ENCODE results near the gene VEZT.
"Not testable (repeated sequence)": the region's sequence is repeated elsewhere in the genome, so short reads cannot be mapped to it uniquely, and the experiment has no call there.

Gene VEZT

GRCh38 chr12:95258151-95258550, 40.5 kb downstream of the VEZT start:
- no peak for DNase-seq

DNA sequence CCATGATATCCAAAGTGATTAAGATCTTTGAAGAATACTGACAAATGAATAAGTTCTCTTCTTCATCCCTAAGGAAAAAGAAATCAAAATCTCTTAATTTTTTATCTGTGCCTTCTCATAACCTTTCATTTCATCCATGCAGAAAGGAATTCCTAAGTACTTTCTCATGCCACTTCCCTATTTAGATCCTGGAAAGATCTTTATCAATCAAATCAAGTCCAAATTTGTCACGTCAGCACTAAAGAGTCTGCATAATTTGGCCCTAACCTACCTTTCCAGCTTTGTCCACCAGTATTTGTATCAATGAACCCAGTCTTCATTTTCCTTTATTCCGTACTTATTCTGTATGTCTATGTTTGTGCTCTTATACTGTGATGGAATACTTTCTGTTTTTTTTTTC, 41.2 kb downstream of the VEZT start:
- DNase-seq = no peak

DNA sequence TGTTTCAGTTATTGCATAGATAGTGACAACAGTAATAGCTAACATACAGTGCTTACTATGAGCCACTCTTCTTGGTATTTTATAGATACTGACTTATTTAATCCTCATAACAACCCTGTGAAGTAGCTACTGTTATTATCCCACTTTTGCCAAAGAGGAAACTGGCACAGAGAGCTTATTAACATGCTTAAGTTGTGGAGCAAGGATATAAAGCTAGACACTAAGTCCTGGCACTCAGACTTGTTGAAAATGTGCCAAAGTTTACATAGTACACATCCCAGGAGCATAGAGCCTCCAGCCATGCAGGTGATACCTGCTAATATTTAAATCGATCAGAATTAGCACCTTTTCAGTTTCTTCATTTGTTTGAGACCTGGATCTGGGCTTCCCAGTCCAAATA, 41.8 kb downstream of the VEZT start:
- DNase-seq = no peak

DNA sequence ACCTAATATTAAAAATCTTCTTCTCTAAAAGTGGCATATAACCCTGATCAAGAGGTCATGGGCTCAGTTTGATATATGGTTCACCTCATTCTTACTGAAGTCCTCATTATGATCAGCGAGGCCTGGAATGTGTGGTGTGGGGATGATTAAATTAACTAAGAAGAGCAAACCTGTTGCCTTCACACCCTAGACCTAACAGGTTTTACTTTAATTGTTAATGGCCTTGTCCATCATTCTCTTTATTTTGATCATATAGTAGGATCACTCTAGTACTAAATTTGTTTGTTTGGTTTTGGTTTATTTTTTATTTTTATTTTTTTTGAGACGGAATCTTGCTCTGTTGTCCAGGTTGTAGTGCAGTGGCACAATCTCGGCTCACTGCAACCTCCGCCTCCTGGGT, 43.5 kb downstream of the VEZT start:
- DNase-seq = no peak

- no peak for DNase-seq
These were observed 45.2 kb downstream of the VEZT start for GRCh38 chr12:95262808-95263207.

DNA sequence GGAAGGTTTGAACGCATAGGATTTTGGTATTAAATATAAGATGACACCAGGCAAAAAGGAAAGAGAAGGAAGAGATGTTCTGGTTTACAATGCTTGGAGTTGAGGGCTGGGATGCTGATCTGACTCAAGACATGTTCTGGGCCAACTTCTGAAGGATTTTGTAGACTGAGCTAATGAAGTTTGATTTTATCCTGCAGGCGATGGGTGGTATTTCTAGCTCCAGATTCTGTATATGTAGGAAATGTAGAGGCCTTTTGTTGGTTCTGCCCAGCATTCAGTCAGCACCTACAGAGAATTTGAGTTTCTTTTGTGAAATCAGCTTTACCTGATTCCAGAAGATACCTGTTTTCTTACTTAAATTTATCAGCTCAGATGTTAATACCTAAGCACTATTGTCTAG, 48.2 kb downstream of the VEZT start:
- DNase-seq = no peak

DNA sequence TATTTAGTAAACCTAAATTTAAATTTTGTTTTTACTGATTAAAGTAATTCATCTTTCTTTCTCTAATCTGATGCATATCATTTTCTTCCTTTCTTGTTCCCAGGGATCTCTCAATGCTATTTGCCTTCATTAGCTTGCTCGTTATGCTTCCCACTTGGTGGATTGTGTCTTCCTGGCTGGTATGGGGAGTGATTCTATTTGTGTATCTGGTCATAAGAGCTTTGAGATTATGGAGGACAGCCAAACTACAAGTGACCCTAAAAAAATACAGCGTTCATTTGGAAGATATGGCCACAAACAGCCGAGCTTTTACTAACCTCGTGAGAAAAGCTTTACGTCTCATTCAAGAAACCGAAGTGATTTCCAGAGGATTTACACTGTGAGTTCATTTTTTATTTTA, 48.6 kb downstream of the VEZT start:
- no peak for DNase-seq

DNA sequence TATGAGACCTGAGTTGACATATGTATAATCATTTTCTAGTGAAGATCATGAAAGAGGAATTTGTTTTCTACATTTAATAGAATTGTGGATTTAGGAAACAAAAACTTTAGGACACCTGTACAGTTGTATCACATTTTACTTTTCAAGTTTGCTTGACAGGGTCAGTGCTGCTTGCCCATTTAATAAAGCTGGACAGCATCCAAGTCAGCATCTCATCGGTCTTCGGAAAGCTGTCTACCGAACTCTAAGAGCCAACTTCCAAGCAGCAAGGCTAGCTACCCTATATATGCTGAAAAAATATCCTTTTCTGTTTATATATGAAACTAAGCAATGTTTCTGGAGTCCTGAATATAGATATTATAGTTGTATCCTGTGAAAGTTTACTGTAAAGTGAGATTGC, 52.3 kb downstream of the VEZT start:
- DNase-seq = no peak

- no peak for DNase-seq
These were observed 53.9 kb downstream of the VEZT start for GRCh38 chr12:95271465-95271864.

- DNase-seq = no peak
These were observed 59.5 kb downstream of the VEZT start for GRCh38 chr12:95277139-95277538.

GRCh38 chr12:95279856-95280255, 62.2 kb downstream of the VEZT start:
- no peak for DNase-seq

GRCh38 chr12:95282266-95282665, 64.7 kb downstream of the VEZT start:
- no peak for DNase-seq

- DNase-seq = no peak
These were observed 65.8 kb downstream of the VEZT start for GRCh38 chr12:95283371-95283770.

- no peak for DNase-seq
These were observed 69.1 kb downstream of the VEZT start for GRCh38 chr12:95286713-95287112.

DNA sequence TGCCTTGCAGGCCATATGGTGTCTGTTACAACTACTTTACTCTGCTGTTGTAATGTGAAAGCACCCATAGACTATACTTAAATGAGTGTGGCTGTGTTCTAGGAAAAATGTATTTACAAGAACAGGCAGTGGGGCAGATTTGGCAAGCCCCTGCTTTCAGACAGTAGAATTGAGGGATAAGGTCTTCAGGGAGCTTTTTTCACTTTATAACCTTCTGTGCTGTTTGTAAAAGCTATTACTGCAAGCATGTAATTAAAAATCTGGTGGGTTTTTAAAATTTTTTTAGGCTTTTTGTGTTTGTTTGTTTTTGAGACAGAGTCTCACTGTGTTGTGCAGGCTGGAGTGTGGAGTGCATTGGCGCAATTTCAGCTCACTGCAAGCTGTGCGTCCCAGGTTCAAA, 73.9 kb downstream of the VEZT start:
- DNase-seq = no peak

DNA sequence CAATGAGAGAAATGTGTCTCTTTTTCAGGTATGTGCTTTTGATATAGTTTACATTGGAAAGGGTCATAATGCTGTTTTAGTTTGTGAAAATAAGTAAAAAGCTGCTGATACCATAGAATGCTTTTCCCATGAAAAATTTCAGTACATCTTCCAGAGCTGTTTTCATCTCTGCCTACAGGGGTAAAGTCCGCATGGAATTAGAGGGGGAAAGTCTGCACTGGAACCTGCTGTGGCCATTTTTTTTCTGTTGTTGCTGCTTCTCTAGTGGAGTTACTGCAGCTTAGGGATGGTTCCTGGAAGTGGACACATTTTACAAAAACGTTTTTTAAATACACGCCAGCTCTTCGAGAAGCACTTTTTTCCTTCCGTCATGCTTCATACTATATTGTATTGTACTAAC, 81.3 kb downstream of the VEZT start:
- DNase-seq = no peak

- DNase-seq = no peak
These were observed 82.7 kb downstream of the VEZT start for GRCh38 chr12:95300286-95300685.

- DNase-seq = no peak
These were observed 85.9 kb downstream of the VEZT start for GRCh38 chr12:95303476-95303875.

DNA sequence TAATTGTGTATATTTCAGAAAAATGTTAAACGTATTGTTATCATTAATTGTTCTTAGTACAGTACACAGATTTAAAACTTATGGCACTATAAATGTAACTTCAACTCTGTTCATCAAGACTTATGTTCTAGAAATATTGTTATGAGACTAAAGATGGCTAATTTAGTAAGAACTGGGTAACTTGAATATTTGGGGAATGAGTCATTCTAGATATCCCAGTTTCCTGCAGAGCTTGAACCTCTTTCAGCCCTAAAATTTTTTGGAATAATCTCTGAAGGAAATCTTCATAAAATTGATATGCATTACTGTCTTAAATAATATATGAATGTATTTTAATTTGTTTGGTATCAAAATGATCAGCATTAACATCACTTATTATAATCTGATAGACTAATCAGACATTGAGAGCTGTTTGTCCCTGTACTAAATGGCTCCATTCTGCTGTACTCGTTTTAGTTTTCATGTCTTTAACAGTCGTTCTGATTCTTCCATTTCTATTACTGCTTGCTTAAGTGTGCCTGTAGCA, 87.1 kb downstream of the VEZT start:
- no peak for DNase-seq

GRCh38 chr12:95312656-95313055, 95.0 kb downstream of the VEZT start:
- no peak for DNase-seq

DNA sequence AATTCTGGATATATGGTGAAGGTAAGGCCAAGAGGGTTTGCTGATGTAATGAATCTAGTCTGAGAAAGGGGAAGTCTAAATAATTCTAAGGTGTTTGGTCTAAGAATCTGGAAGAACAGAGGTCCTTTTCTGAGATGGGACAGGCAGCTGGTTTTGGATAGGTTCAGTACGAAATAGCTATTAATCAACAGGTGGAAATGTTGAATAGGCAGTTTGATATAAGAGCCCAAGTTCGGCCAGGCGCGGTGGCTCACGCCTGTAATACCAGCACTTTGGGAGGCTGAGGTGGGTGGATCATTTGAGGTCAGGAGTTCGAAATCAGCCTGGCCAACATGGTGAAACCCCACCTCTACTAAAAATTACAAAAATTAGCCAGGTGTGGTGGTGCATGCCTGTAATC, 97.1 kb downstream of the VEZT start:
- DNase-seq = not testable (repeated sequence)

- DNase-seq = no peak
These were observed 99.2 kb downstream of the VEZT start for GRCh38 chr12:95316798-95317197.

GRCh38 chr12:95318071-95318545, 100.5 kb downstream of the VEZT start:
- DNase-seq = no peak

GRCh38 chr12:95319694-95320331, 102.2 kb downstream of the VEZT start:
- DNase-seq = no peak

DNA sequence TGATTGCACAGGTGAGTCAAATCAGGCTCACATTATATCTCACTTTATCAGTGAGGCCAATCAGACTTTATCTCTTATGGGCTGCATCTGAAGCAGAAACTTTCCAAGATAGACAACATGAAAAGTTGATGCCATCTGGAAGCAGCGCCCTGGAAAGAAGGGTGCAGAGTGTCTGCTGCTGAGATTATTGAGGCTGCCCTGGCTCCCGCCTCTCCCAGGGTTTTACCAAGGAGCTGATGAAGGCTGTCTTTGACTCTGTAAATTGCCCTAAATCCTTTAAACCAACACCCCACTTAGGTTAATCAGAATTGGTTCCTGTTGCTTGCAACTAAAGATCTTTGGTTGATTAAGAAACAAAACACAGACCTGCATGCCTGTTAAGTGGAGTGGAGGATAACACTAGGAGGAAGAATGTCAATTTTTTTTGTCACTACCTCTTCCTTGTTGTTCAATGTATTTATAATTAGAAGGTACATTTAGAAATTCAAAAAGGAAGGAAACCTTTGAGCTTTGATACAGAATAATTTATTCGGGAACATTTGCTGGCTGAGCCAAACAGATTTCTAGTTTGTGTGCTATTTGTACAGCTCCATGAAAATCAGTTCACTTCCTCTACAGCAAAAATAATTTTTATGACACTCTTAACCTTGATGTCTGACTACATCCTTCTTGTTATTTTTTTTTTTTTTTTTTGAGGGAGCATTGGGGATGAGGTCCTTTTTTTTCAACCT, 104.1 kb downstream of the VEZT start:
- DNase-seq = no peak
